GM12892 (cell line): ENCODE data around the gene RNF181.

ENCODE experiments used
- POLR2A ChIP-seq: IDR thresholded peaks from 2 replicates; pipeline ENCODE4 v1.6.1; 2011; ENCODE audit warnings: low read depth, low read length, control low read depth
- POLR2AphosphoS5 ChIP-seq: IDR thresholded peaks from 2 replicates; pipeline ENCODE4 v1.6.1; 2011; ENCODE audit warnings: low read depth, low read length, control low read depth
- TAF1 ChIP-seq: IDR thresholded peaks from 2 replicates; pipeline ENCODE4 v1.6.1; 2011; ENCODE audit warnings: low read depth, mild to moderate bottlenecking, control low read depth, low read length, borderline replicate concordance

DNA sequence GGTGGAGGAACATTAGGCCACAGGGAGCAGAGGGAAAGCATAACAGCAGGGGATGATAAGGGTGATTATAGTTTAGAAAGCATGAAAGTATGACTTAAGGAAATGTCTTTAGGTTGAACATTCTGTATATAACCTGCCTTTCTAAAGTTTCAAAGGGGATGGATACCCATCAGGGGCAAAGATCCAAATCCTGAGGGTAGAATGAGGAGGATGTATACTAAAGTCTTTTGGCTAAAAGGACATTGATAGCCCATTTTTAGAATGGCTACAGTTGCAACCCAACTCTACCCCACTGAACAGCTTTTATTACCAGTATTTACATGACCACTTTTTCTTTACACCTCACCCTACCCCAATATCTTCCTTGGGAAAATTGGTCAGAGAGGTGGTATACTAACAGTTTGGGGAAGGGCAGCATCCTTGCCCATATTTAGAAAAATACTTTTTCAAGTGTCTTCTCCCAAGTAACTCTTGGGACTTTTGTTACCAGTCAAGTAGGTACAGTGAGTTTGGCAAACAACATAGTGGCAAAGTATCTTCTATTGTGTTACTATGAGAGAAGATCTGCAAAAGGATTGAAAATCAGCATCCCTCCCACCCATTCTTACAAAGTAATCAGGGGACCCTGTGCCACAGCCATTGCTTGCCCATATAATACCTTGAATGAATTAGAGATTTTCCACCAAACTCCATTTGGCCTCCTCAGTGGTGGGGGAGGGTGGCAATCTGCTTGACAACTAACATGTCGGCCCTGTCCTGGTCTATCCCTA lies 48.3 kb upstream of the RNF181 start:
- TF ChIP-seq POLR2AphosphoS5 (no peak), TAF1 (no peak), POLR2A (no peak; the same call in 1 of the 2 replicates)
